HL-60 (cell line): Measurements from ENCODE around the gene AGAP3.

ENCODE experiments used
- DNase-seq, 2 experiments: peaks; one replicate each; pipeline ENCODE4 v3.0.0-alpha.2; 2010 to 2020; ENCODE audit warnings: low read depth in 1 of 2, low spot score in 1 of 2
- H3K27ac ChIP-seq: fragments of 250-450 bp; sonication (Bioruptor Pico); replicated peaks from 2 replicates; pipeline ENCODE4 v1.5.1; 2020; ENCODE audit warnings: mild to moderate bottlenecking, moderate library complexity
- H3K27me3 ChIP-seq: fragments of 250-450 bp; sonication (Bioruptor Pico); 2 replicates; pipeline ENCODE4 v1.5.1; 2021; ENCODE audit warnings: mild to moderate bottlenecking, moderate library complexity; ENCODE audit not compliant: insufficient read depth, poor library complexity, severe bottlenecking
- H3K4me3 ChIP-seq: replicated peaks from 2 replicates; pipeline ENCODE4 v1.5.1; 2011; ENCODE audit warnings: mild to moderate bottlenecking, control low read depth, low read length; ENCODE audit not compliant: insufficient read depth
- GABPA ChIP-seq: IDR thresholded peaks from 2 replicates; pipeline ENCODE4 v1.6.1; 2012; ENCODE audit warnings: low read depth
- POLR2AphosphoS5 ChIP-seq: IDR thresholded peaks from 2 replicates; pipeline ENCODE4 v1.6.1; 2012; ENCODE audit warnings: low read depth
- SPI1 ChIP-seq: IDR thresholded peaks from 2 replicates; pipeline ENCODE4 v1.6.1; 2012; ENCODE audit warnings: low read depth, mild to moderate bottlenecking, borderline replicate concordance
- TF ChIP-seq, protein P1 (sequence below): IDR thresholded peaks from 2 replicates; pipeline ENCODE4 v1.6.1; 2012; ENCODE audit warnings: low read depth; ENCODE audit not compliant: insufficient replicate concordance
- TF ChIP-seq, protein P2 (sequence below): IDR thresholded peaks from one replicate; pipeline ENCODE4 v1.5.1; 2011; ENCODE audit warnings: low read length, control low read depth, inconsistent platforms; ENCODE audit not compliant: insufficient read depth

AGAP3 gene

GRCh38 chr7:151188252-151188542 is 101.9 kb downstream of the AGAP3 start:
- no peak overlapping the region for H3K27ac ChIP-seq
- no peak for DNase-seq
- H3K4me3 ChIP-seq = no peak overlapping the region
- TF ChIP-seq GABPA (no peak), SPI1 (no peak), POLR2AphosphoS5 (no peak)
- TF ChIP-seq, protein P1, sequence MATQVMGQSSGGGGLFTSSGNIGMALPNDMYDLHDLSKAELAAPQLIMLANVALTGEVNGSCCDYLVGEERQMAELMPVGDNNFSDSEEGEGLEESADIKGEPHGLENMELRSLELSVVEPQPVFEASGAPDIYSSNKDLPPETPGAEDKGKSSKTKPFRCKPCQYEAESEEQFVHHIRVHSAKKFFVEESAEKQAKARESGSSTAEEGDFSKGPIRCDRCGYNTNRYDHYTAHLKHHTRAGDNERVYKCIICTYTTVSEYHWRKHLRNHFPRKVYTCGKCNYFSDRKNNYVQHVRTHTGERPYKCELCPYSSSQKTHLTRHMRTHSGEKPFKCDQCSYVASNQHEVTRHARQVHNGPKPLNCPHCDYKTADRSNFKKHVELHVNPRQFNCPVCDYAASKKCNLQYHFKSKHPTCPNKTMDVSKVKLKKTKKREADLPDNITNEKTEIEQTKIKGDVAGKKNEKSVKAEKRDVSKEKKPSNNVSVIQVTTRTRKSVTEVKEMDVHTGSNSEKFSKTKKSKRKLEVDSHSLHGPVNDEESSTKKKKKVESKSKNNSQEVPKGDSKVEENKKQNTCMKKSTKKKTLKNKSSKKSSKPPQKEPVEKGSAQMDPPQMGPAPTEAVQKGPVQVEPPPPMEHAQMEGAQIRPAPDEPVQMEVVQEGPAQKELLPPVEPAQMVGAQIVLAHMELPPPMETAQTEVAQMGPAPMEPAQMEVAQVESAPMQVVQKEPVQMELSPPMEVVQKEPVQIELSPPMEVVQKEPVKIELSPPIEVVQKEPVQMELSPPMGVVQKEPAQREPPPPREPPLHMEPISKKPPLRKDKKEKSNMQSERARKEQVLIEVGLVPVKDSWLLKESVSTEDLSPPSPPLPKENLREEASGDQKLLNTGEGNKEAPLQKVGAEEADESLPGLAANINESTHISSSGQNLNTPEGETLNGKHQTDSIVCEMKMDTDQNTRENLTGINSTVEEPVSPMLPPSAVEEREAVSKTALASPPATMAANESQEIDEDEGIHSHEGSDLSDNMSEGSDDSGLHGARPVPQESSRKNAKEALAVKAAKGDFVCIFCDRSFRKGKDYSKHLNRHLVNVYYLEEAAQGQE = no peak
- TF ChIP-seq, protein P2, sequence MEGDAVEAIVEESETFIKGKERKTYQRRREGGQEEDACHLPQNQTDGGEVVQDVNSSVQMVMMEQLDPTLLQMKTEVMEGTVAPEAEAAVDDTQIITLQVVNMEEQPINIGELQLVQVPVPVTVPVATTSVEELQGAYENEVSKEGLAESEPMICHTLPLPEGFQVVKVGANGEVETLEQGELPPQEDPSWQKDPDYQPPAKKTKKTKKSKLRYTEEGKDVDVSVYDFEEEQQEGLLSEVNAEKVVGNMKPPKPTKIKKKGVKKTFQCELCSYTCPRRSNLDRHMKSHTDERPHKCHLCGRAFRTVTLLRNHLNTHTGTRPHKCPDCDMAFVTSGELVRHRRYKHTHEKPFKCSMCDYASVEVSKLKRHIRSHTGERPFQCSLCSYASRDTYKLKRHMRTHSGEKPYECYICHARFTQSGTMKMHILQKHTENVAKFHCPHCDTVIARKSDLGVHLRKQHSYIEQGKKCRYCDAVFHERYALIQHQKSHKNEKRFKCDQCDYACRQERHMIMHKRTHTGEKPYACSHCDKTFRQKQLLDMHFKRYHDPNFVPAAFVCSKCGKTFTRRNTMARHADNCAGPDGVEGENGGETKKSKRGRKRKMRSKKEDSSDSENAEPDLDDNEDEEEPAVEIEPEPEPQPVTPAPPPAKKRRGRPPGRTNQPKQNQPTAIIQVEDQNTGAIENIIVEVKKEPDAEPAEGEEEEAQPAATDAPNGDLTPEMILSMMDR = no peak
- peaks cover 12% of the 10 kb centered on the region for H3K27me3 ChIP-seq

- no peak overlapping the region for H3K4me3 ChIP-seq
- H3K27ac ChIP-seq = no peak overlapping the region
- TF ChIP-seq, protein P2 = no peak
- no peak for TF ChIP-seq GABPA
- no peak for TF ChIP-seq POLR2AphosphoS5
- TF ChIP-seq, protein P1 = no peak
- TF ChIP-seq SPI1 = no peak
- DNase-seq = no peak
- peaks cover 12% of the 10 kb centered on the region for H3K27me3 ChIP-seq
Observed at GRCh38 chr7:151189038-151189437, 102.8 kb downstream of the AGAP3 start.

GRCh38 chr7:151191544-151191943 is 105.3 kb downstream of the AGAP3 start:
- Histone ChIP-seq H3K27ac (no peak overlapping the region), H3K27me3 (peaks cover 22% of the 10 kb centered on the region), H3K4me3 (no peak overlapping the region)
- DNase-seq = no peak
- TF ChIP-seq, protein P2 = no peak
- TF ChIP-seq SPI1 = no peak
- TF ChIP-seq, protein P1 = no peak
- no peak for TF ChIP-seq POLR2AphosphoS5
- no peak for TF ChIP-seq GABPA
